SK-N-SH treated with all-trans-retinoic acid at 6 μM for 48 hours (cell line): ENCODE results near the gene SDF4.

Source experiments
- ATAC-seq: fragments of 200-7000 bp; cut with Tn5 transposase; 3 replicates; pipeline ENCODE4 v1.9.1; 2020; ENCODE audit warnings: mild to moderate bottlenecking, moderate library complexity
- ARNTL ChIP-seq: fragments of 450-650 bp; formaldehyde crosslinking; IDR thresholded peaks from 2 replicates; pipeline ENCODE4 v1.5.0; 2020; ENCODE audit warnings: low read depth, mild to moderate bottlenecking, moderate library complexity, borderline replicate concordance
- BACH2 ChIP-seq: fragments of 250-450 bp; sonication (Bioruptor Pico); IDR thresholded peaks from 2 replicates; pipeline ENCODE4 v1.9.0; 2021; ENCODE audit warnings: mild to moderate bottlenecking, borderline replicate concordance
- CREB5 ChIP-seq: fragments of 250-450 bp; sonication (Bioruptor Pico); IDR thresholded peaks from 2 replicates; pipeline ENCODE4 v1.5.1; 2020; ENCODE audit warnings: low read depth, mild to moderate bottlenecking, moderate library complexity
- CSDC2 ChIP-seq: fragments of 250-450 bp; sonication (Bioruptor Pico); IDR thresholded peaks from 2 replicates; pipeline ENCODE4 v1.5.0; 2020; ENCODE audit warnings: mild to moderate bottlenecking, moderate library complexity
- ESRRG ChIP-seq: fragments of 250-450 bp; sonication (Bioruptor Pico); IDR thresholded peaks from 2 replicates; pipeline ENCODE4 v1.6.1; 2021; ENCODE audit warnings: mild to moderate bottlenecking
- GLIS3 ChIP-seq: fragments of 250-450 bp; sonication (Bioruptor Pico); IDR thresholded peaks from 2 replicates; pipeline ENCODE4 v1.5.0; 2020; ENCODE audit warnings: mild to moderate bottlenecking, moderate library complexity
- ISL1 ChIP-seq: fragments of 250-450 bp; sonication (Bioruptor Pico); IDR thresholded peaks from 2 replicates; pipeline ENCODE4 v2.1.2; 2022; ENCODE audit warnings: mild to moderate bottlenecking, moderate library complexity
- OSR1 ChIP-seq: fragments of 250-450 bp; sonication (Bioruptor Pico); IDR thresholded peaks from 2 replicates; pipeline ENCODE4 v1.8.0; 2022; ENCODE audit warnings: moderate library complexity, mild to moderate bottlenecking, inconsistent platforms
- PATZ1 ChIP-seq: fragments of 250-450 bp; sonication (Bioruptor Pico); IDR thresholded peaks from 2 replicates; pipeline ENCODE4 v1.8.0; 2020; ENCODE audit warnings: mild to moderate bottlenecking, moderate library complexity, borderline replicate concordance
- POU6F1 ChIP-seq: fragments of 250-450 bp; sonication (Bioruptor Pico); IDR thresholded peaks from 2 replicates; pipeline ENCODE4 v1.8.0; 2021; ENCODE audit warnings: low read depth, mild to moderate bottlenecking, moderate library complexity, borderline replicate concordance
- RARB ChIP-seq: fragments of 250-450 bp; sonication (Bioruptor Pico); IDR thresholded peaks from 2 replicates; pipeline ENCODE4 v1.8.0; 2021; ENCODE audit warnings: mild to moderate bottlenecking, moderate library complexity
- SNAI2 ChIP-seq: fragments of 250-450 bp; sonication (Bioruptor Pico); IDR thresholded peaks from 2 replicates; pipeline ENCODE4 v1.5.0; 2020; ENCODE audit warnings: mild to moderate bottlenecking, moderate library complexity
- TCF4 ChIP-seq: fragments of 250-450 bp; sonication (Bioruptor Pico); IDR thresholded peaks from 2 replicates; pipeline ENCODE4 v1.8.0; 2021; ENCODE audit warnings: mild to moderate bottlenecking, moderate library complexity, borderline replicate concordance
- TOX ChIP-seq: fragments of 250-450 bp; sonication (Bioruptor Pico); IDR thresholded peaks from 2 replicates; pipeline ENCODE4 v1.8.0; 2021; ENCODE audit warnings: mild to moderate bottlenecking, moderate library complexity, borderline replicate concordance
- ZC3H10 ChIP-seq: fragments of 250-450 bp; sonication (Bioruptor Pico); IDR thresholded peaks from 2 replicates; pipeline ENCODE4 v1.5.1; 2021; ENCODE audit warnings: mild to moderate bottlenecking, moderate library complexity
- ZFP3 ChIP-seq: fragments of 250-450 bp; sonication (Bioruptor Pico); IDR thresholded peaks from 2 replicates; pipeline ENCODE4 v1.5.0; 2020; ENCODE audit warnings: mild to moderate bottlenecking, moderate library complexity
- ZNF565 ChIP-seq: fragments of 450-650 bp; formaldehyde crosslinking; conservative IDR thresholded peaks from 2 replicates; pipeline ENCODE4 v1.5.0; 2020; ENCODE audit warnings: low read depth, mild to moderate bottlenecking, moderate library complexity
- ZNF8 ChIP-seq: fragments of 450-650 bp; formaldehyde crosslinking; IDR thresholded peaks from 2 replicates; pipeline ENCODE4 v1.5.0; 2020; ENCODE audit warnings: mild to moderate bottlenecking, moderate library complexity
- TF ChIP-seq, protein P1 (sequence below): fragments of 250-450 bp; sonication (Bioruptor Pico); IDR thresholded peaks from 2 replicates; pipeline ENCODE4 v1.5.0; 2020; ENCODE audit warnings: mild to moderate bottlenecking, moderate library complexity

The SDF4 gene

DNA sequence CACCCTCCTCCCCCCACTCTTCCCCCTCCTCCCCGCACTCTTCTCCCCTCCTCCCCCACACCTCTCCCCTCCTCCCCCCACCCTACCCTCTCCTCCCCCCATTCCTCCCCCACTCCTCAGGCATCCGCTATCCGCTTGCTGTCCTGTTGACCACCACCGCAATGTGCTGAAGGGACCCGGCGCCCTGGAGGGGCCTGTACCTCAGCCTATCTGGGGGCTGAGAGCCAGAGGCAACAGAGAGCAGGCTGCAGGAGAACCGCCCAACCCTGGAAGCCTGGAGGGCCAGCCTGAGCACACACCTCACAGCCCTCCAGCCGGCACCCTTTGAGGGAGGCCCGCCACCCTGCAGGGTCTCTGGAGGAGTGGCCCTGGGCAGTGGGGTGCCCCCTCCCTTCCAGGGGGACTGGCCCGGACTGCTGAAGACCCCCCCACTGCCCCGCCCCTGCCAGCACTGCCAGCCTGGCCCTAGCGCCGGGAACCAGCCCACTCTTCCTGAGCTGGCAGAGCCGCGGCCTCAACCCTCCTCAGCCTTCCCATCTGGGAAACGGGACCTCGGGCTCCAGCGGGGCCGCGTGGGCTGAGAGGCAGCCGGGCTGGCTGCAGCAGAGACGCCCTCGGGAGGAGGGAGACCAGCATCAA is 13.5 kb upstream of the SDF4 start (continued):
- TF ChIP-seq GLIS3 (CRISPR knock-in tag) (no peak), ARNTL (no peak), ZNF8 (CRISPR knock-in tag) (no peak), CSDC2 (no peak), RARB (CRISPR knock-in tag) (no peak)

DNA sequence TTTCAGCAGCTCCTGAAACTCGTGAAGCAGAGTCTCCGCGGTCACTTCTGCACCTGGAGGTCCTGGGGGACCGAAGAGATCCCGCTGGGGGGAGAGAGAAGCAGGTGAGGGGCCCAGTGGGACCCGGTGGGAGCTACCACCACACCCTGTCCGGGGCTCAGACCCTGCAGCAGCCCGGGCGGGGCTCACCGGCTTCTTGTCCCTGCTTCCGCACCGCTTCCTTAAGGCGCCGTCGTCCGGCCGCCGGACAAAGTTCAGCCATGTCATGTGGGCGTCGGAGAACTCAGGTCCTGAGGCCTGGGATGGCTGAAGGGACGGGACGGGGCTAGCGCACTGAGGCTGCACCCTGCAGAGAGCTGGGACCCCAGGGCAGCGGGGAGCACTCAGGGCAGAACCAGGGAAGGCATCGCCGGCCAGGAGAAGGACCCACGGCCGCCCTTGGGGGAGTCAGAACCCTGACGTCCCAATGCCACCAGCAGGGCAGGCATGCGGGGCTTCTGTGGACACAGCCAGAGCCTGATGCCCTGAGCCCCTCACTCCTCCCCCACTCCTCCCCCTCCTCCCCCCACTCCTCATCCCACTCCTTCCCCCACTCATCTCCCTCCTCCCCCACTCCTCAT is 12.5 kb upstream of the SDF4 start:
- no peak for ATAC-seq
- no peak for TF ChIP-seq PATZ1 (CRISPR knock-in tag)
- no peak for TF ChIP-seq ZC3H10 (CRISPR knock-in tag)
- TF ChIP-seq ISL1 (CRISPR knock-in tag), result no peak
- no peak for TF ChIP-seq OSR1 (CRISPR knock-in tag)
- TF ChIP-seq, all 23 proteins: peak for 0

DNA sequence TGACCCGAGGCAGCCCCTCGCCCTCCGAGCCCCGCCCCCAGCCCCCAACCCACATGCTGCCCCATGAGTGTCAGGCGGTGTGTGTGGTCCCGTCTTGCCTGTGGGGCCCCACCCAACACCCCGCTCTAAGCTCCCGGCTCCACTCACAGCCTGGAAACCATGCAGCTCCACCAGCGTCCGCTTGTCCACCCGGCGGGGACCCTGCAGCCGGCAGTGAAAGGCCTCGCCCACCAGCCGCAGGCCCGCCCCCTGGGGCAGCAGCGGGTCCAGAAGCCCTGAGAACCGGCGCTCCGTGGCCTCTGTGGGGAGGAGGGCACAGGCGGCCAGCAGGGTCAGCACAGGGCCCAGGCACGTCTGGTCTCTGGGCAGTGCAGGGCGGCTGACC is 12.0 kb upstream of the SDF4 start:
- ATAC-seq, result no peak
- TF ChIP-seq, protein P1, sequence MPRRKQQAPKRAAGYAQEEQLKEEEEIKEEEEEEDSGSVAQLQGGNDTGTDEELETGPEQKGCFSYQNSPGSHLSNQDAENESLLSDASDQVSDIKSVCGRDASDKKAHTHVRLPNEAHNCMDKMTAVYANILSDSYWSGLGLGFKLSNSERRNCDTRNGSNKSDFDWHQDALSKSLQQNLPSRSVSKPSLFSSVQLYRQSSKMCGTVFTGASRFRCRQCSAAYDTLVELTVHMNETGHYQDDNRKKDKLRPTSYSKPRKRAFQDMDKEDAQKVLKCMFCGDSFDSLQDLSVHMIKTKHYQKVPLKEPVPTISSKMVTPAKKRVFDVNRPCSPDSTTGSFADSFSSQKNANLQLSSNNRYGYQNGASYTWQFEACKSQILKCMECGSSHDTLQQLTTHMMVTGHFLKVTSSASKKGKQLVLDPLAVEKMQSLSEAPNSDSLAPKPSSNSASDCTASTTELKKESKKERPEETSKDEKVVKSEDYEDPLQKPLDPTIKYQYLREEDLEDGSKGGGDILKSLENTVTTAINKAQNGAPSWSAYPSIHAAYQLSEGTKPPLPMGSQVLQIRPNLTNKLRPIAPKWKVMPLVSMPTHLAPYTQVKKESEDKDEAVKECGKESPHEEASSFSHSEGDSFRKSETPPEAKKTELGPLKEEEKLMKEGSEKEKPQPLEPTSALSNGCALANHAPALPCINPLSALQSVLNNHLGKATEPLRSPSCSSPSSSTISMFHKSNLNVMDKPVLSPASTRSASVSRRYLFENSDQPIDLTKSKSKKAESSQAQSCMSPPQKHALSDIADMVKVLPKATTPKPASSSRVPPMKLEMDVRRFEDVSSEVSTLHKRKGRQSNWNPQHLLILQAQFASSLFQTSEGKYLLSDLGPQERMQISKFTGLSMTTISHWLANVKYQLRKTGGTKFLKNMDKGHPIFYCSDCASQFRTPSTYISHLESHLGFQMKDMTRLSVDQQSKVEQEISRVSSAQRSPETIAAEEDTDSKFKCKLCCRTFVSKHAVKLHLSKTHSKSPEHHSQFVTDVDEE (CRISPR knock-in tag), result no peak
- no peak for TF ChIP-seq RARB (CRISPR knock-in tag)

DNA sequence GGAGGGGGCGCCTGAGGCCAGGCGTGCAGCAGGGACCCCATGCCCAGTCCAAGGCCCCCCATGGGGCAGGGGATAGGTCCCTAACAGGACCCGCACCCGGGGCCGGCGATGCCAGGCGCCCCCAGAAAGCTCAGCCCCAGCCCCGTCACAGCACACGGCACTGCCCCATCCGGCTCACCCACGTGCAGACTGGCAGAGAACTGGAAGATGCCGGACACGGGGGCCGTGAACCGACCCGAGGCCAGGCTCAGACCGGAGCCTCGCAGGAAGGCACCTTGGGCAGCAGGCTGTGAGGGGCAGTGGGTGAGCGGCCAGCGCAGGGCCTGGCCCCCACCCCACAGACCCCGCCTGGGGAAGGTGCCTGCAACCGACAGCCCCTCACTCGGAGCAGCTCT is 11.5 kb upstream of the SDF4 start:
- TF ChIP-seq BACH2 (CRISPR knock-in tag), result no peak
- no peak for TF ChIP-seq ZNF565 (CRISPR knock-in tag)
- TF ChIP-seq TOX (CRISPR knock-in tag), result no peak
- no peak for TF ChIP-seq TCF4 (CRISPR knock-in tag)
- no peak for TF ChIP-seq POU6F1
- TF ChIP-seq CREB5 (CRISPR knock-in tag), result no peak
- TF ChIP-seq SNAI2 (CRISPR knock-in tag), result no peak
- TF ChIP-seq CSDC2, result no peak
- TF ChIP-seq, protein P1 (CRISPR knock-in tag), result no peak
- no peak for TF ChIP-seq ZNF8 (CRISPR knock-in tag)
- no peak for TF ChIP-seq ZFP3 (CRISPR knock-in tag)
- TF ChIP-seq ESRRG (CRISPR knock-in tag), result no peak
- no peak for TF ChIP-seq ARNTL
- ATAC-seq, result no peak
